ENCODE measurements around the gene CYRIA. TPM values are rescaled to one million over a fixed set of nuclear protein-coding genes. Genes with fewer than 3 reads are reported as not detected.

Gene CYRIA
- total RNA-seq, 1 experiment from 2014 or later = not detected

GRCh38 chr2:16675781-16676180 is 10.1 kb upstream of the CYRIA start:
- no peak for DNase-seq (ENCODE audit: low spot score)
- in situ Hi-C loops (cut with HindIII; ENCODE audit: low sequenced_read_pairs) = no loop called here

GRCh38 chr2:16674154-16674553 is 8.5 kb upstream of the CYRIA start:
- no peak for DNase-seq (ENCODE audit: low spot score)
- in situ Hi-C loops (cut with HindIII; ENCODE audit: low sequenced_read_pairs) = no loop called here

- DNase-seq (ENCODE audit: low spot score) = no peak
- in situ Hi-C loops (cut with HindIII; ENCODE audit: low sequenced_read_pairs) = no loop called here
These were observed 6.1 kb upstream of the CYRIA start for GRCh38 chr2:16671760-16672159.

DNA sequence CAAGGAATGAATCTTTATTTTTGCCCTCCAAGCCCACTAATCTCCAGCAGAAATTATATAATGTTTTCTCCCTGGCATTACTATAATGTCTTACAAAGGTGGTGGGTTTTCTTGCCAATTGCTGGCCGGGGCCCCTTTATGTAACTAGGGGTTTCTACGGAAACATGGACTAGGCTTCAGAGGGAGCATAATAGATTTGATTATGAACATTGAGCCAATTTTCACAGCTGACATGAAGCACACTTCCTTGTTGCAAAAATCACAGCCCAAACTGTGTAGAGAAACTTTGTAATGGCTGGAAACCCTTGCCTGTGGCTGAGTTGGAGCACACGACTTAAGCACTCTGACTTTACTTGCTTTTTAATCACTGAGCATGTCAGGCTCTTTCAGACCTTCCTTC is 3.8 kb upstream of the CYRIA start:
- no peak for DNase-seq (ENCODE audit: low spot score)
- in situ Hi-C loops (cut with HindIII; ENCODE audit: low sequenced_read_pairs) = no loop called here

DNA sequence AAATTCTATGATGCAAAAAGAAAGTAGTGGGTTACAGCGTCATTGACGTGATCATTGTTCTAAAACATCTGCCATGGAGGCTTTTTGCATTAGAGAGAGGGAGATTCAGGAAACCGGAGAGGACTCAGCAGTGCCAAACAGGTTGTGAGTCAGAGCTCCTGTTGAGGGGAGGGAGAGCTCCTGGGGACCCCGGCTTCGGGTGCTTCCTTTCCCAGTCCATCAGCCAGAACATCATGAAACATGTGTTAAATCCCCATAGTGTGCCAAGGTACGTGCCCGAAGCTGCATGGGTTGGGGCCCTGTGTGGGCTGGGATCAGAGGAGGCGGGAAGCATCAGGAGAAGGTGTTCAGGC is 791 bp upstream of the CYRIA start:
- no peak for DNase-seq (ENCODE audit: low spot score)
- in situ Hi-C loops (cut with HindIII; ENCODE audit: low sequenced_read_pairs) = no loop called here

DNA sequence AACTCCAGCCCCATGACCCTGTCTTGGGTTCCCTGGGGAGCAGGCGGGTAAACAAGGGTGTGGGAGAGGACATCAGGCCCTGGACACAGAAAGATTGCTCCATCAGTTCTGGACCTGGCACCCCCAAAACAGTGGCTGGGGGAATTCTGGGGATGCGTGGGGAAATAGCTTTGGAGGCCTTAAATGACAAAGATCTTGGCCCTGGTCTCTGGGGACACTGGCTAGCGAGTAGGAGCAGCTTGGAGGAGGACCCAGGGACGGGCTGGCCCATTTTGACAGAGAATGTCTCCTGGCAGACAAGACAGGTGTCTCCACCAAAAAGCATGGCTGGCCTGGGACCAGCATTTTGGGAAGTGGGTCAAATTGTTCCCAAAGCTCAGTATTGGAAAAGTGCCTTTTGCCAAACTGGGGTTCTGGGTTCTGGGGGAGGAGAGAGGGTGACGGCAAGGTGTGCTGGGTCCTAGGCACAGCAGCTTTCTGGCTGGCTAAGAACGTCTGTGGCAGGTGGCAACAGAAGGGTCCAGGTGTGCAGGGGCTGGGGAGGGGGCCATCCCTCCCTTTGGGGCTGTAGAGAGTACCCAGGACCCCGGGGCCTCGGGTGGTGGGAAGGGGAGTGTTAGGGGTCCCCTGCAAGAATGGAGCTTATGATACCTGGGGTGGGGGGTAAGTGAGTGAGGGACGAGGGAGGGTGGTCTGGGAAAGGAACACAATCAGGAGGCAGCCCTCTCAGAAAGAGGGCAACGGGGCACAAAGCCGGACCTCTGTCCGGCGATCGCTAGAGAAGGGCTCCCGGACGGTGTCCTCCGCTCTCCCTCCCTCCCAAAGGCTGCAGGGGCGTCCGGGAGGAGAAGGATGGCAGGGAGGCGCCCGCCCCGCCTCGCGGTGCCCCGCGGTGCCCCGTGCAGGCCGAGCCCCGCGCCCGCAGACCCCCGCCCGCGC is 556 bp downstream of the CYRIA start:
- DNase-seq (ENCODE audit: low spot score) = peak; percentile 74
- in situ Hi-C loops (cut with HindIII; ENCODE audit: low sequenced_read_pairs) = no loop called here

DNA sequence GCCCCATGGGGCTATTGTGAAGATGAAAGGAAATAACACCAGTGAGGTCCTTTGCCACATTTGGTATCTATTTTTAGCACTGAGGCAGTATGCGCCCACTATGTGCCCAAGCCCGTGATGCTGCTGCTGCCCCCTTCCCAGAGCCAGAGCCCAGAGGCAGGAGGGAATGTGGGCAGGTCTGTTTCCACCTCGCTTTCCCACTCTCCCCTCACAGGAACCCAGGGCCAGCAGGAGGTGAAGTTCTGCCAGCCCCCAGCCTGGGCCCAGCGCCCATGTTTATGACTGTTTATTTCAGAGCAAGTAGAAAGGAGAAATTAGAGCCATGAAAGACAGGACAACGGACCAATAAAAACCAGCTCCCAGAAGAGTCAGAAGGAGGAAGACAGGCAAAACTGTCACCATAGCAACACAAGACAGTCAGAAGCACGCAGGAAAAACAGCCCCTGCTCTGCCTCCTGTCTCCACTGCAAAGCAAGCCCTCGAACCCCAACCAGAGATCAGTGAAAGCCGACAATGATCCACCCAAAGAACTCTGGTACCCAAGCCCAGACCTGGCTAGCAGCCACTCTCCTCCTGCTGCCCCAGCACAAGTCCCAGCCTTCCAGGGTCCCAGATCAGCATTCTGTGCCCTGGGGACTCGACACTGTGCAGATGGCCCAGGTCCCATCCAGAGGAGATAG is 1.4 kb downstream of the CYRIA start:
- in situ Hi-C loops (cut with HindIII; ENCODE audit: low sequenced_read_pairs) = no loop called here
- peak; percentile 91 for DNase-seq (ENCODE audit: low spot score)

DNA sequence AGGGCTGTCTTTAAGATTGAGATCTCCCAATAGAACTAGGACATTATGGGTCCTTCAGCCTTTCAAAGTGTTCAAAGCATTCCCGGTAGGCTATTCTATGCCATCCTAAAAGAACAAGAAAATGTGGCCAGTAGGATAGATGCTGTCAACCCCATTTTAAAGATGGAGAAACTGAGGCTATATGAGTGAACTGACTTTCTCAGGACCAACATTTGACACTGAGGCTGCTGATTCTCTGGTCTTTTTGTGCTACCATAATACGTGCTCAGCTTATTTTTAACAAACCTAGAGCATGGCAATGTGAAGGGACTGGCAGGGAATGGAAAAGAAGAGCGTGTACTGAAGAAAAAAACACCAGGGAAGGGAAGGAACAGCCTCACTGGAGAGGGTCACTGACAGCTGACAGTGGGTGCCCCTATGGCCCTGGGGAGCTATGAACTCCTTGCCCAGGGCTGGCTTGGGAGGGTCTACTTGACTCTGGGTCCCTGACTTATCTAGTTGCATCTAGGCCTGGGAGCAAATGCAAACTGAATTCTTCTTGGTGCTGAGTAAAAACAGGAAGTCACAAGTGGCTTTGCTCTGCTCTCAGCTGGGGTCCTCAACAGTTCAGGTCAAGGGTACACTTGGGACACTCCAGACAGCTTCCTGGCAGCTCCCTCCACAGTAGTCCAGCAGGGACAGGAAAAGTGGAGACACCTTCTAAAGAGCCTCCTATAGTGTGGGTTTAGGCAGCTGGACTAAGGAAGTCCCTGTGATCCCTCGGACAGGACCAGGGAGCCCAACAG is 2.3 kb downstream of the CYRIA start:
- no peak for DNase-seq (ENCODE audit: low spot score)
- in situ Hi-C loops (cut with HindIII; ENCODE audit: low sequenced_read_pairs) = no loop called here

GRCh38 chr2:16661936-16662839 is 3.4 kb downstream of the CYRIA start:
- no peak for DNase-seq (ENCODE audit: low spot score)
- in situ Hi-C loops (cut with HindIII; ENCODE audit: low sequenced_read_pairs) = no loop called here

DNA sequence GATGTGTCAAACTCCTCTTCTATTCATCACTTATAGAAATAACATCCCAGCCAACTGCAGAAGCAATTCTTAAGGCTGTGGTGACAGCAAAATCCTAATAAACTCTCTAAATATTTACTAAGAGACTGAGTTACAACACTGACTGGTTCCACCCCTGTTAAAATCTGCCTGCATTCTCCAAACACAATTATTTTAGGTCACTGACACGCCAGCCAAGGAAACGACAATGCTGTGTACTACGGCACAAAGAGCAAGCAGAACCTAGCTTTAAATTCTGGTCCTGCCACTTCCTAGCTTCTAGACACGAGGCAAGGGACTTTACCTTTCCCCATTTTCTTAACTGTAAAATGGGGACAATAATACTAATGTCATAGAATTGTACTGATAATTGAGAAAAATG is 4.1 kb downstream of the CYRIA start:
- peak; percentile 23 for DNase-seq (ENCODE audit: low spot score)
- in situ Hi-C loops (cut with HindIII; ENCODE audit: low sequenced_read_pairs) = no loop called here

DNA sequence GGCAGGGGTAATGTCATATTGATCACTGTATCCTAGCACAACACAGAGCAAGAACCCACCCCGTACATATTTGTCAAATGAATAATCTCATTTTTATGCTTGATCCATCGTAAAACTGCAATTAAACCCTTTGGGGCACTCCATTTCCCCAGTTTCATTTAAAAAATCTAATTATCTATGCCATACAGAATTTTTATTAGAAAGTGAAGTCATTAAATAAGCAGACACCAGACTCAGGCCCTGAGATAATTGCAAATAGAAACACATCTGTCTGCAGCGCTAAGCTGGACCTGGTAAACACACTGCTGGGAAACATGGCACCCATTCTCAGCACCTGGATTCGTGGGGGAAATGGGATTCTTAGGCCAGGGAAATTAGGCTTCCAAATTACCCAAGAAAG is 5.1 kb downstream of the CYRIA start:
- DNase-seq (ENCODE audit: low spot score) = no peak
- in situ Hi-C loops (cut with HindIII; ENCODE audit: low sequenced_read_pairs) = no loop called here

GRCh38 chr2:16660114-16660513 is 5.5 kb downstream of the CYRIA start:
- in situ Hi-C loops (cut with HindIII; ENCODE audit: low sequenced_read_pairs) = no loop called here
- DNase-seq (ENCODE audit: low spot score) = no peak

- in situ Hi-C loops (cut with HindIII; ENCODE audit: low sequenced_read_pairs) = no loop called here
- no peak for DNase-seq (ENCODE audit: low spot score)
These were observed 7.4 kb downstream of the CYRIA start for GRCh38 chr2:16658076-16658739.

DNA sequence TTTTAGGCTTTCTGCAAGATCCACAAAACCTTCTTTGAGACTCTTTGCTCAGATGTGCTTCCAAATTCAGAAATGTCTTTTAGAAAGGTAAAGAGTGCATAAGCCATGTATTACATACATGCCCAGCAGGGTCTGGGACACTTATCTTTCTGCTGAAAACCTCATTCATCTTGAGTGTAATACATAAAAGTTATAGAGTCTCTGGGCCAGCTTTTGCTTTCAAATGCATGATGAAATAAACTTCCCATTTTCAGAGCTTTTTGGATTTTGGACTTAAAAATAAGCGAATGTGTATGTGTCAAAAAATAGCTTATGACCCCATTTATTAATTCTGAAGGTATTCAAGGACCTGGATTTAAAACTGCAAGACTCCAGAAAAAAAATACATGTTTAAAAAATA is 8.0 kb downstream of the CYRIA start:
- in situ Hi-C loops (cut with HindIII; ENCODE audit: low sequenced_read_pairs) = no loop called here
- no peak for DNase-seq (ENCODE audit: low spot score)

GRCh38 chr2:16656784-16657391 is 8.7 kb downstream of the CYRIA start:
- in situ Hi-C loops (cut with HindIII; ENCODE audit: low sequenced_read_pairs) = no loop called here
- DNase-seq (ENCODE audit: low spot score) = peak; percentile 29

DNA sequence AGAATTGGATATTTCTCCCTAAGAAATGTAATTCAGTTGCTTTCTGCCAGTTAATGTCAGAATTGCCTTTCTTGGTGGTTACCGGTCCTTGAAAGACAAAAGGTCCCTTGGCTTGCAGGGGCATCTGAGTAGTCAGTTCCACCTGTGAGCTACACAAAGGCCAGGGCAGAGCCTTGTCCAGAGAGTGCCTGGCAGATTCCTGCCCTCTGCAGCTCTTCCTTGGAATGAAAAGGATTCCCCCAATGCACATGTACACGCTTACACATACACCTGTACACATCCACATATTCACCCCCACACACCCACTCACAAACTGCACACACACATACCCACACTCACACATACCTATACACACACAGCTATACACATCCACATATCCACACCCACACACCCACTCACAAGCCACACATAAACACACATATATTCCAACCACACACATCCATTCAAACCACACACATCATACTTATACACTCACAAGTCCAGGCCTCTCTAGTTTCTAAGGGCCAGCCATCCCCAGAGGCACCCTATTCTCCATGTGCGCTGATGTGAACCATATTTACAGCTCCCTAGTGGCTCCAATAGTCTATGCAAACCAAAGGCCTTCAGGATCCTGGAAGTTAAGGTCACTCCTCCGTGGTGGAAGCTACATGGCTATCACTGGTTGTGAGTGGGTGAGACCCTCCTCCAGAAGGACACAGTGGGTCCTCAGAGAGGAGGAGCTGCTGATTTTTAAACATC is 9.6 kb downstream of the CYRIA start:
- in situ Hi-C loops (cut with HindIII; ENCODE audit: low sequenced_read_pairs) = no loop called here

DNA sequence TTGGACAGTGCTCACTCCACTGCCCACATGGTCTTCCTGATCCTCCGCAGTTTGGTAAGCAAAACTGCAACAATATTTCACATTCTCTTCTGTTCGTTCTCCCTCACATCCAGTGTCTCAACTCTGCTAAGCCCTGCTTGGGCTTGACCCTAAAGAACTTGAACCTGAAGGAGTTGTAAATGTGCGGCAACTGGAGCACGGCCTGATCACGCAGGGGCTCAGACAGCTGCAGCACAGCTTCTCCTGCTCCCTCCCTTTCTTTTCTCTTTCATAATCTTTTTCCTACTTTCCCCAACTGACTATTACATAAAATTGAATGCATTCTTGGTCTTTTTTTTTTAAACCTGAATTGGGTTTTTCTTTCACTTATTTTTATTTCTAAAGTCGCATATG is 10.2 kb downstream of the CYRIA start:
- no peak for DNase-seq (ENCODE audit: low spot score)
- in situ Hi-C loops (cut with HindIII; ENCODE audit: low sequenced_read_pairs) = no loop called here

More for the DNA sequence above, 9.6 kb downstream of the CYRIA start:
- DNase-seq (ENCODE audit: low spot score) = no peak
